HepG2 (cell line): ENCODE results near the gene FAM174A.

ENCODE experiments used
- AHR ChIP-seq: IDR thresholded peaks from 2 replicates; pipeline ENCODE4 v1.6.1; 2018; ENCODE audit warnings: missing genetic modification reagents, missing compliant biosample characterization
- BRF2 ChIP-seq: sonication (generic); formaldehyde crosslinking; IDR thresholded peaks from 2 replicates; pipeline ENCODE4 v1.8.1; 2022; ENCODE audit warnings: mild to moderate bottlenecking, missing genetic modification reagents
- CTCF ChIP-seq: sonication (generic); formaldehyde crosslinking; IDR thresholded peaks from 2 replicates; pipeline ENCODE4 v1.5.0; 2020; ENCODE audit warnings: mild to moderate bottlenecking, missing genetic modification reagents, moderate library complexity
- FOXC1 ChIP-seq: sonication (generic); formaldehyde crosslinking; IDR thresholded peaks from 2 replicates; pipeline ENCODE4 v1.8.0; 2022; ENCODE audit warnings: mild to moderate bottlenecking, missing genetic modification reagents, borderline replicate concordance
- IRF1 ChIP-seq: sonication (generic); formaldehyde crosslinking; IDR thresholded peaks from 2 replicates; pipeline ENCODE4 v1.4.0; 2020; ENCODE audit warnings: low read depth, mild to moderate bottlenecking, missing genetic modification reagents
- MTA3 ChIP-seq: sonication (generic); formaldehyde crosslinking; IDR thresholded peaks from 2 replicates; pipeline ENCODE4 v1.4.0; 2020; ENCODE audit warnings: missing genetic modification reagents
- PHF21A ChIP-seq: sonication (generic); formaldehyde crosslinking; IDR thresholded peaks from 2 replicates; pipeline ENCODE4 v1.5.0; 2020; ENCODE audit warnings: mild to moderate bottlenecking, missing genetic modification reagents
- SMC3 ChIP-seq: IDR thresholded peaks from 2 replicates; pipeline ENCODE4 v1.6.1; 2011; ENCODE audit warnings: low read length, improper control_type of control experiment
- TAF1 ChIP-seq: sonication (generic); formaldehyde crosslinking; IDR thresholded peaks from 2 replicates; pipeline ENCODE4 v1.4.0; 2020; ENCODE audit warnings: missing genetic modification reagents
- TCF7 ChIP-seq: sonication (generic); IDR thresholded peaks from 2 replicates; pipeline ENCODE4 v1.6.1; 2016; ENCODE audit warnings: antibody characterized with exemption, low read depth
- YEATS4 ChIP-seq: sonication (generic); formaldehyde crosslinking; IDR thresholded peaks from 2 replicates; pipeline ENCODE4 v1.4.0; 2020; ENCODE audit warnings: missing genetic modification reagents, borderline replicate concordance
- ZNF512B ChIP-seq: sonication (generic); formaldehyde crosslinking; IDR thresholded peaks from 2 replicates; pipeline ENCODE4 v1.5.1; 2020; ENCODE audit warnings: missing genetic modification reagents, mild to moderate bottlenecking, borderline replicate concordance
- ZNF619 ChIP-seq: sonication (generic); formaldehyde crosslinking; IDR thresholded peaks from 2 replicates; pipeline ENCODE4 v1.4.0; 2020; ENCODE audit warnings: mild to moderate bottlenecking, missing genetic modification reagents

GRCh38 chr5:100634937-100635534 is 99.9 kb downstream of the FAM174A start:
- TF ChIP-seq IRF1 (CRISPR knock-in tag) = no peak
- TF ChIP-seq TAF1 = no peak
- TF ChIP-seq SMC3 = no peak
- no peak for TF ChIP-seq AHR
- no peak for TF ChIP-seq BRF2 (CRISPR knock-in tag)
- TF ChIP-seq ZNF619 (CRISPR knock-in tag) = no peak
- TF ChIP-seq TCF7 = no peak
- no peak for TF ChIP-seq ZNF512B (CRISPR knock-in tag)
- TF ChIP-seq CTCF = no peak
- no peak for TF ChIP-seq FOXC1
- TF ChIP-seq PHF21A (CRISPR knock-in tag) = no peak
- no peak for TF ChIP-seq YEATS4 (CRISPR knock-in tag)
- no peak for TF ChIP-seq MTA3 (CRISPR knock-in tag)
